NCI-H2171 treated with DMSO at 0.1 percent for 48 hours (cell line): ENCODE measurements around the gene MYT1.

Experiments
- DNase-seq: peaks from one replicate; lab custom pipeline; 2025; lab: John Stamatoyannopoulos, UW

The MYT1 gene

GRCh38 chr20:64153861-64154589 lies 10.2 kb upstream of the MYT1 start:
- DNase-seq: no peak

GRCh38 chr20:64154590-64155257 lies 9.5 kb upstream of the MYT1 start:
- DNase-seq: no peak

- no peak for DNase-seq
These were observed 8.8 kb upstream of the MYT1 start for GRCh38 chr20:64155258-64156135.

- DNase-seq: no peak
These were observed 7.9 kb upstream of the MYT1 start for GRCh38 chr20:64156136-64156885.

GRCh38 chr20:64156886-64157875 lies 7.1 kb upstream of the MYT1 start:
- DNase-seq: no peak

- peak; percentile 77 for DNase-seq
These were observed 6.4 kb upstream of the MYT1 start for GRCh38 chr20:64157878-64158277.

GRCh38 chr20:64158346-64159285 lies 5.6 kb upstream of the MYT1 start:
- DNase-seq: peak; percentile 66

GRCh38 chr20:64159286-64159680 lies 5.0 kb upstream of the MYT1 start:
- no peak for DNase-seq

GRCh38 chr20:64159711-64160110 lies 4.5 kb upstream of the MYT1 start:
- DNase-seq: no peak

GRCh38 chr20:64160118-64160517 lies 4.1 kb upstream of the MYT1 start:
- peak; percentile 53 for DNase-seq

GRCh38 chr20:64160526-64161355 lies 3.5 kb upstream of the MYT1 start:
- DNase-seq: peak; percentile 80

GRCh38 chr20:64161356-64162238 lies 2.7 kb upstream of the MYT1 start:
- DNase-seq: no peak

GRCh38 chr20:64162239-64162910 lies 1.9 kb upstream of the MYT1 start:
- DNase-seq: no peak

- DNase-seq: no peak
These were observed 503 bp upstream of the MYT1 start for GRCh38 chr20:64163776-64164122.

- peak; percentile 82 for DNase-seq
These were observed 1.8 kb downstream of the MYT1 start for GRCh38 chr20:64165866-64166600.
